Lung microvascular endothelial cell (primary cell): ENCODE measurements around the gene PECR. TPM values are rescaled to one million over a fixed set of nuclear protein-coding genes. Genes with fewer than 3 reads are reported as not detected.

Experiments
- DNase-seq, 2 donors: peaks; one replicate each; pipeline versions ENCODE4 v3.0.0 to v3.0.0-alpha.2; 2010; ENCODE audit warnings: low read depth in 2 of 2
- total RNA-seq: library from RNA; depleted of rRNA; stranded (reverse); fragments of >200 nt; gene quantifications from 2 replicates; pipeline ENCODE4 v1.2.1, GENCODE V29; 2014

PECR gene
- total RNA-seq, 1 donor from 2014 or later = 10.9 TPM

DNA sequence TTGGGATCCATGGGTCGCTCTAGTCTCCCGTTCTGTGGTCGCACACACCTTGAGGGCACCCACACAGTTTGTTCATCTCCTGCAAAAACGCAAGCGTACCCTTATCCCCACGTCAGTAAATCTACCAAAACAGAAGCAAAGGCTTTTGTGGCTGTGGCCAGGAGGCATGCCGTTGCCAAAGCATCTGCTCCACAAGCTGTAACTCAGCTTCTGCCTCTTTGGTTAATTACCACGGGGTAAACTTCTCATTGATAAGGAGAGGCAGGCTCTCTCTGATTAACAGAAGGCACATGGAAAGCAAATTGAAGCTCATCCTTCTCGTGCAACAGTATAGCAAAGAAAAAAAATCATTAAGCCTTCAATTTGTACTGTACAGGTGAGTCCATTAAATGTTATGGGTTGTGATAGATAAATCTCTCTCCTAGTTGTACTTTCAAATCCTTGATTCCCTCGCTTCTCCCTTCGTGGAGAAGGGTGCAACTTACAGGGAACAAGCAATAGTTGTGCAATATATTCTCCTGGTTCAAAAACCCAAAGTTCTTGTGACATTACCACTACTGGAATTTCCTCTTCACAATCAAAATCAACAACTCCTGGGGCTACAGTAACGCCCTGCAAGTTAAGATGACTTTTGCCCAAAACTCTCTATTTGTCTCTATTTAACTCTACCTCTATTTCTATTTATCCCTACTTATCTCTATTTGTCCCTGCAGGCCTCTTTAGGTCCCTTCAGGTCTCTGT, 10.3 kb downstream of the PECR start:
- no peak for DNase-seq

- no peak for DNase-seq
Observed at GRCh38 chr2:216070195-216070594, 11.4 kb downstream of the PECR start.

DNA sequence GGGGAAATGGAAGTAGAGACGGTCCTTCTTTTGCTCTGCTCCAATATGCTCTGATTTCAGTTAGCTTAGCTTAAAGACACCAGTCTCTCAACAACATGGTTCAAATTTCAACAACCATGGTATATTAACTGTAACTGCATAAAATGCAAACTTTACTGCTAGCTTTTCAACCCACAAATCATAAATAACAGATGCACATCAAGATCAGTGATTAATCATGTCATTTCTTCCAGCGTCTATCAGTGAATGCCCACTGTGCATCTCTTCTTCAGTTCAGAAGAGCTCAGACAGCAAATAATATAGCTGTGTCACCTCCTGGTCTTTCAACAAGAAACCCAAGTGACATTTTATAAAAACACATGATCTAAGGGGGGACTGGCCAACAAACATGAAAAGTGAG, 12.6 kb downstream of the PECR start:
- DNase-seq = no peak

GRCh38 chr2:216066230-216066629, 15.4 kb downstream of the PECR start:
- no peak for DNase-seq

GRCh38 chr2:216064665-216065064, 16.9 kb downstream of the PECR start:
- no peak for DNase-seq

DNA sequence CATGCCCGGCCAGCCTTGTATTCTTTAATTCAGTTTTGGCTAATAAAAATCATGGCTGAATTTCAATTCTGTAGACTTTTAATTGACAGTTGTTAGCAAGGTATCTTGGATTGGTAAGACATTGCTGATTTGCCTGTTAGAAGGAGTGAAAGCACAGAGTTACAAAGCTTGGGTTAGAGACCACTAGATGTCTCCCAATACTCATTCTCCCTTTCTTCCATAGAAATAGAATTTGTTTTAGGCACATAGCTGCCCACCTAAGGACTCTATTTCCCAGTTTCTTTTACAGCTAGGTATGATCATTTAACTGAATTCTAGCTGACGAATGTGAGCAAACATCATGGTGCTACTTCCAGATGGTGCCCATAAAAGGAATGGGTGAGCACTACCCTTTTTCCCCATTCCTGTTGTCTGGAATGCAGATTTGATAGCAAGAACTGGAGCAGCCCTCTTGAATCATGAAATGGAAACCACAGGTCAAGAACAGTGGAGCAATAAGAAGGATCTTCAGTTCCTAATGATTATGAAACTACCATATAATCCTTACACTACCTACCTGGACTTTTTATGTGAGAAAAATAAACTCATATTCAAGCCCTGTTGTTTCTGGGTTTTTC, 17.5 kb downstream of the PECR start:
- peak in 1 of 2 donors; percentile 19 for DNase-seq

DNA sequence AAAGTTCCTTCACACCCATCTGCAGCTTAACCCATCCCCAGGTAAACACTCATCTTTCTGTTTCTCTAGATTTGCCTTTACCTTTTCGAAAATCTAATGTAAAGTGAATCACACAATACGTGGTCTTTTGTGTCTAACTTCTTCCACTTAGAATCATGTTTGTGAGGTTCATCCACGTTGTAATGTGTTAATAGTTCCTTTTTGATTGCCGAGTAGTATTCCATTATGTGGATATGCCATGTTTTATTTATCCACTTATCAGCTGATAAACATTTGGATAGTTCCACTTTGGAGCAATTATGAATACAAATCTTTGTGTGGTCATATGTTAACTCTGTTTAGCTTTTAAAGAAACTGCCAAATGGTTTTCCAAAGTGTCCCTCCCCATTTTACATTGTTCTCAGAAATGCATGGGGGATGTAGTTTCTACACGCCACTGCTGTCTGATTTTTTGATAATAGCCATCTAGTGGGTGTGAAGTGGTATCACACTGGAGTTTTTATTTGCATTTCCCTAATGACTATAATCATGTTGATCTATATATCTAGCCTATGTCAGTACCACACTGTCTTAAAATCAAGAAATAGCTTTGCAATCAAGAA, 22.3 kb downstream of the PECR start:
- no peak for DNase-seq

- no peak for DNase-seq
Observed at GRCh38 chr2:216057688-216058193, 23.9 kb downstream of the PECR start.

- peak in 1 of 2 donors; percentile 31 for DNase-seq
Observed at GRCh38 chr2:216056739-216057138, 24.9 kb downstream of the PECR start.

- no peak for DNase-seq
Observed at GRCh38 chr2:216055680-216056079, 25.9 kb downstream of the PECR start.

DNA sequence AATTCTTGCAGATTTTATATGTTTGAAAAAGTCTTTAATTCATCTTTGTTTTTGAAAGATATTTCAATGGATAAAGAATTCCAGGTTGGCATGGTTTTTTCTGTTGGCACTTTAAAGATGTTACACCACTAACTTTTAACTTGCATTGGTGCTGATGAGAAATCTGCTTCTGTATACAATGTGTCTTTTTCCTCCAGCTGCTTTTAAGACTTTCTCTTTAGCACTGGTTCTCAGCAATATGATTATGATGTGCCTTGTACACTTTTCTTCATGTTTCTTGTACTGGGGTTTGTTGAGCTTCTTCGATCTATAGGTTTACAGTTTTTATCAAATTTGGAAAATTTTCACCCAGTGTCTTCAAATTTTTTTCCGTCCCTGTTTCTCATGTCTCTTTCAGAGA, 29.2 kb downstream of the PECR start:
- DNase-seq = no peak

- DNase-seq = no peak
Observed at GRCh38 chr2:216051350-216051749, 30.3 kb downstream of the PECR start.

DNA sequence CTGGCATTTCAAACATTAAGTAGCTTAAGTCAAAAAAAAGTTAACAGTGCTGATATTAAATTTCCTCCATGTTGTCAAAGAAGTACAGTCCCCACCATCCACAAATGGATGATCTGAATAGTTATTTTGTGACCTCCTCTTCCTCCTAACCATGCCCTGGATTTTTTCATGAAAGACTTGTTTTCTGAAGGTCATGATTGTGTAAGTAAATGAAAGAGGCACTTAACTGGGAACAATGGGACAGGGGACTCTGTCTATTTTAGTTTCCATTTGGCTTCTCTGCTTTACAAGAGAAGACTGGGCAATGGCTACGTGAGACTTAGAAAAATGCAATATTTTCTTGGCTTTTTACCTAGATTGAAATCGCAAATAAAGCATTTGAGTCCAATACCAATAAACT, 32.2 kb downstream of the PECR start:
- peak in 1 of 2 donors; percentile 43 for DNase-seq

GRCh38 chr2:216047397-216047796, 34.2 kb downstream of the PECR start:
- no peak for DNase-seq

- DNase-seq = no peak
Observed at GRCh38 chr2:216044883-216045486, 36.6 kb downstream of the PECR start.

GRCh38 chr2:216043949-216044348, 37.7 kb downstream of the PECR start:
- no peak for DNase-seq

GRCh38 chr2:216041438-216041837, 40.2 kb downstream of the PECR start:
- no peak for DNase-seq

GRCh38 chr2:216039918-216040317, 41.7 kb downstream of the PECR start:
- no peak for DNase-seq

- peak; percentile 78 for DNase-seq
Observed at GRCh38 chr2:216034065-216034464, 47.5 kb downstream of the PECR start.

DNA sequence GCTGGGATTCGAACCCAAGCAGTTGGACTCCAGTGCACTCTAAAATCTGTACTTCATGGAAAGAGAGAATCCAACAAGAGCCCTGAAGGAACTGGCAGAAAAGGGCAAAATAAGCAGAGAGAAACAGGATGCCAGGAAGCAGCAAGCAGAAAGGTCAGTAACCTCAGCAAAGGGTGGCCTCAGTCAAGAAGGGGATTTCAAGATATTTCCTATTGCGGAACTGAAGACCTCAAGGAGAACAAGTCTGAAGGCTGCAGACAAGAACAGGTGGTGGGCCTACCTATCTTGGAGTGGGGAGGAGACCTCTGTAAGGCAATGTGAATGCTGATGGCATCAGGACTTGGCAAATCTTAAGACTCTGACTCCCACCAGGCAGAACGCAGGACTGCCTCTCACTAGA, 48.2 kb downstream of the PECR start:
- no peak for DNase-seq

GRCh38 chr2:216031960-216032689, 49.5 kb downstream of the PECR start:
- peak in 1 of 2 donors; percentile 19 for DNase-seq

GRCh38 chr2:216030216-216030615, 51.4 kb downstream of the PECR start:
- DNase-seq = no peak
